ENCODE measurements around the gene CEP41. TPM values are rescaled to one million over a fixed set of nuclear protein-coding genes. Genes with fewer than 3 reads are reported as not detected.

Gene CEP41
- total and polyA plus RNA-seq, 2 experiments from 2014 or later: 5.5 to 17.2 TPM

- TF ChIP-seq EZH2phosphoT487 (IDR thresholded peaks at IDR 0.05; ENCODE audit: low read depth, severe bottlenecking, unreplicated experiment): no peak
- TF ChIP-seq CTCF (IDR thresholded peaks at IDR 0.05; ENCODE audit: poor library complexity): no peak
- no peak for TF ChIP-seq EZH2 (IDR thresholded peaks at IDR 0.05; ENCODE audit: borderline replicate concordance)
- H2AFZ ChIP-seq: peak overlapping the region; percentile 17
- no peaks in the 10 kb centered on the region for H3K27me3 ChIP-seq
- no peak overlapping the region for H3K4me3 ChIP-seq
- H4K20me1 ChIP-seq (ENCODE audit: insufficient read depth, poor library complexity, severe bottlenecking): no peaks in the 10 kb centered on the region
- WGBS (ENCODE audit: low lambda C conversion rate, missing lambda C conversion rate): 57% methylated on average over 10 of the region's 10 CpGs
- H3K4me1 ChIP-seq (ENCODE audit: insufficient read depth): peaks cover 76% of the 10 kb centered on the region
- peak overlapping the region; percentile 21 for H3K4me2 ChIP-seq
- no peaks in the 10 kb centered on the region for H3K9me3 ChIP-seq (ENCODE audit: low read depth)
- no peaks in the 10 kb centered on the region for H3K36me3 ChIP-seq (replicated peaks; ENCODE audit: insufficient read depth, low read depth)
- no peaks in the 10 kb centered on the region for H3K79me2 ChIP-seq
- H3K27ac ChIP-seq: peak overlapping the region; percentile 94
- H3K9me2 ChIP-seq (replicated peaks; ENCODE audit: insufficient read depth): no peaks in the 10 kb centered on the region
- DNase-seq (ENCODE audit: low spot score): peak; percentile 56
These were observed 71.6 kb downstream of the CEP41 start for GRCh38 chr7:130369110-130369711.

- Histone ChIP-seq H3K9me3 (ENCODE audit: low read depth) (no peaks in the 10 kb centered on the region), H3K27ac (peak overlapping the region; percentile 94), H3K79me2 (no peaks in the 10 kb centered on the region), H3K4me2 (no peak overlapping the region), H3K36me3 (replicated peaks; ENCODE audit: insufficient read depth, low read depth) (no peaks in the 10 kb centered on the region), H3K4me3 (no peak overlapping the region), H3K9me2 (replicated peaks; ENCODE audit: insufficient read depth) (no peaks in the 10 kb centered on the region), H2AFZ (no peak overlapping the region), H3K4me1 (ENCODE audit: insufficient read depth) (peaks cover 73% of the 10 kb centered on the region), H3K27me3 (no peaks in the 10 kb centered on the region), H4K20me1 (ENCODE audit: insufficient read depth, poor library complexity, severe bottlenecking) (no peaks in the 10 kb centered on the region)
- WGBS (ENCODE audit: low lambda C conversion rate, missing lambda C conversion rate): 95% methylated on average over 19 of the region's 19 CpGs
- no peak for DNase-seq (ENCODE audit: low spot score)
- TF ChIP-seq EZH2 (IDR thresholded peaks at IDR 0.05; ENCODE audit: borderline replicate concordance) (no peak), CTCF (IDR thresholded peaks at IDR 0.05; ENCODE audit: poor library complexity) (no peak), EZH2phosphoT487 (IDR thresholded peaks at IDR 0.05; ENCODE audit: low read depth, severe bottlenecking, unreplicated experiment) (no peak)
These were observed 72.7 kb downstream of the CEP41 start for GRCh38 chr7:130367836-130368746.

- no peak for DNase-seq (ENCODE audit: low spot score)
- H4K20me1 ChIP-seq (ENCODE audit: insufficient read depth, poor library complexity, severe bottlenecking): no peaks in the 10 kb centered on the region
- H3K79me2 ChIP-seq: no peaks in the 10 kb centered on the region
- no peak overlapping the region for H2AFZ ChIP-seq
- no peaks in the 10 kb centered on the region for H3K9me2 ChIP-seq (replicated peaks; ENCODE audit: insufficient read depth)
- WGBS (ENCODE audit: low lambda C conversion rate, missing lambda C conversion rate): 93% methylated on average over 13 of the region's 13 CpGs
- H3K4me3 ChIP-seq: no peak overlapping the region
- H3K4me2 ChIP-seq: no peak overlapping the region
- TF ChIP-seq CTCF (IDR thresholded peaks at IDR 0.05; ENCODE audit: poor library complexity): no peak
- no peak for TF ChIP-seq EZH2 (IDR thresholded peaks at IDR 0.05; ENCODE audit: borderline replicate concordance)
- no peak for TF ChIP-seq EZH2phosphoT487 (IDR thresholded peaks at IDR 0.05; ENCODE audit: low read depth, severe bottlenecking, unreplicated experiment)
- H3K4me1 ChIP-seq (ENCODE audit: insufficient read depth): peaks cover 66% of the 10 kb centered on the region
- H3K27ac ChIP-seq: peak overlapping the region; percentile 86
- H3K9me3 ChIP-seq (ENCODE audit: low read depth): no peaks in the 10 kb centered on the region
- H3K36me3 ChIP-seq (replicated peaks; ENCODE audit: insufficient read depth, low read depth): no peaks in the 10 kb centered on the region
- H3K27me3 ChIP-seq: no peaks in the 10 kb centered on the region
These were observed 73.6 kb downstream of the CEP41 start for GRCh38 chr7:130367088-130367755.

All from hepatocyte (in vitro differentiated cells).